HuH-7.5 (cell line): ENCODE results near the gene TK1.
A peak's percentile ranks its signal among the peaks of the same experiment; 100 is the strongest.
"Not testable (repeated sequence)": the region's sequence is repeated elsewhere in the genome, so short reads cannot be mapped to it uniquely, and the experiment has no call there.

ENCODE experiments used
- DNase-seq: peaks from one replicate; pipeline ENCODE4 v3.0.0; 2011; ENCODE audit warnings: low spot score

TK1 gene

GRCh38 chr17:78148286-78149016 lies 38.4 kb downstream of the TK1 start:
- no peak for DNase-seq

- no peak for DNase-seq
Observed at GRCh38 chr17:78147315-78147998, 39.4 kb downstream of the TK1 start.

- DNase-seq: no peak
Observed at GRCh38 chr17:78146881-78147280, 40.0 kb downstream of the TK1 start.

DNA sequence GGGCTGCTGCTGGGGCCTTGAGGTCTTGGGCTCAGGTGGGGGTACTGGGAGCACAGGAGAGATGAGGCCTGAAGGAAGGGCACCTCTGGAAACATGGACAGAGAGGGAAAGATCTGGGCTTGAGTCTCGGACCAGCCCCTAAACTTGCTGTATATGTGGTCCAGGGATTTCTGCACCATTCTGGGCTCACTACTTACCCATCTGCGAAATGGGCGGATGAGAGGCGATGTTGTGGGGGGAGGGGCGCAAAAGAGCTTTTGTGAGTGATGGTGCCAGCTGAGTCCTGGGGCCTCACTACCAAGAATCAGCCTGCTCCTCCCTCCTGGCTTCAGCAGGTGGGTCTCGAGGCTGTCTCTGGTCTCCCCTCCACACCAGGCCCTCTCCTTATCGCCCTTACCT lies 40.4 kb downstream of the TK1 start:
- DNase-seq: no peak

- no peak for DNase-seq
Observed at GRCh38 chr17:78144736-78145641, 41.9 kb downstream of the TK1 start.

- no peak for DNase-seq
Observed at GRCh38 chr17:78144147-78144719, 42.6 kb downstream of the TK1 start.

DNA sequence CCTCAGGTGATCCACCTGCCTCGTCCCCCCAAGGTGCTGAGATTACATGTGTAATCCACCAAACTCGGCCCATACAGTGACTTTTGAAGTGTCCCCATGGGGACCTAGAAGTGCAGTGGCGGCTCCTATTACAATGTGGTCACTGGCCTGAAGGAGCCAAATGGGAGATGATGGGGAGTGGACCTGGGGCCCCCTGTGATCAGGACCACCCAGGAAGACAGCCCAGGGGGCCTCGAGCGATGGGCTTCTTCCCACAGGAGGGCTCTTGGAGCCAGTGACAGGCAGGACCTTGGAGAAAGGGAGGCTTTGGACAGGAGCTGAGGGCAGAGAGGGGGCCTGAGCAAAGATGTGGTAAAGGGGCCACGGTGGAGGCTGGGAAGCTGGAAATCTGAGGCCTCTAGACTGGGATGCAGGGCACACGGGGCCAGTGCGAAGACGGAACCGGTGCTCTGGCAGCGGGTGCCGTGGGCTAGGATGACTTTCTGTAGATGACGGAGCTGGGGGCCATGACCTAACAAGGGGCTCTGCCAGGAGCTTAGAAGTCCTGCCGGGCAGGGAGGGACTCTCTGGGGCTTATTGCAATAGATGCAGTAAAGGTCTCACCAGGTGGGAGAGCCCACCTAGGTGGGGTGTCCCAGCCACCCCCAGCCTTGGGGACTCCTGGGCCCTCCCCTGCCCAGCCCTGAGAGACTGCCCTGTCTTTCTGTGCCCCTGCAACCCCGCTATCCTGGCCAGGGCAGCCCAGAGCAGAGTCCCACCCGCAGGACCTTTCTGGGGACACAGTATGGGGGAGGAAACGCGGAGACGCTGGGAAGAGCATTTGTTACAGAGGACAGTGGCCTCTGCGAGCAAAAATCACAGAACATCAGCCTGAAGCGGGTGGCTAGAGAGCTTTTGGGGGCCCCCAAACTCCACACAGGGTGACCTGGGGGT lies 43.4 kb downstream of the TK1 start:
- DNase-seq: no peak

DNA sequence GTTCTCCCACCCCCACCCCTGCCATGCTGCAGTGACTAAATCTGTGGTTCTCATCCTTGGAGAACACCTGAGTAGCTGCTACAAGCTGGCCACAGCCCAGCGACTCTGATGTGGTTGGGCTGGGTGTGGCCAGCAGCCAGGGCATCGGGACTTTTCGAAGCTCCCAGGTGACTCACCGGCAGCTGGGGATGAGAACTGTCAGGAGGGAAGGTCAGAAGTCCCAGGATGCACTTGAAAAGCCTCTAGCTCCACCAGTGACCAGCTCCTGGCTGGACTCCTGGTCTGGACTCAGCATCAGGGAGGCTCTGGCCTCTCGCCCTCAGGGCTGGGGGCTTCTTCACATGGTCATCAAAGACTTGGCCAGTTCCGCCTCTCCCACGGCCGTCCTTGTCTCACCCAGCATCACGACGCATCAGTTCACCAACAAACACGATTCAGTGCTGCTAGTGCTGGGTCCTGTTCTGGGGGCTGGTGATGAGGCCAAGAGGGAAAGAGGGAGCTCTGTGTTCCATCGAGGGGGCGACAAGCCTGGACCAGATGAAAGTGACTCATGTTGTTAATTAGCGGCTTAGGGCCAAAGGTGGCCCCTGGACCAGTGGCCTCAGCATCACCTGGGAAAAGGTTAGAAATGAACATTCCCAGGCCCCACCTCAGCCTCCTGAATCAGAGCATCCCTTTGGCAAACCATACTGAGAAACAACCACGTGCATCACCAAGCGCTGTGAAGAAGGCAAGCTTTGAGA lies 44.6 kb downstream of the TK1 start:
- DNase-seq: no peak

DNA sequence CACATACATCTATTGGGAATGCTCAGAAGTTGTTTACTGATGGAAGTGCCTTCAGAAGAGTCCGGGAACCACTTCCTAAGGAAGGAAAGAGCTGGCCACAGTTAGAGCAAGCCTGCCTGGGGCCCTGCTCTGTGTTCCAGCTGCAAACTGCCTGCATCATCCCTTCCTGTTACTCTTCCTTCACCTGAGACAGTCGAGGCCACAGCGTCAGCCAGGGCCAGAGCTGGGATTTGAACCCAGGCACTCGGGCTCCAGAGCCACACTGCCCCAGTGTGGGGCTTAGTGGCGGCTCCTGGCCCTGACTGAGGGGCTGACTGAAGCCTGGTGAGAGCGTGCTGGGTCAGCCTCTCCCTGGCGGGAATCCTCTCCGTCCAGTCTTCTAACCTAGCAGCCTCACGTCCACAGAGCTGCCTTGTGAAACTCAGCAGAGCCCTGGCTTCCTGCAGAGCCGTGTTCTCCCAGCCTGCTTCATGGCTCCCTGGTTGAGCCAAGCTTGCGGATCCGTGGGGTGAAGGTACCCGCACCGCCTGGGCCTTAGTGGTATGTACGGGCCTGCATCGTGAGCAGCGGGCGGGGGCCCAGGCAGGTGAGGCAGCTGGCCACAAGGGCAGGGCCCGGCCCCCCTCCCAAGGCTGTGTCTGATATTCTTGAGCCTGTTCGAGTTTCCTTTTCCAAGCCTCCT lies 45.3 kb downstream of the TK1 start:
- no peak for DNase-seq

- DNase-seq: peak; percentile 84
Observed at GRCh38 chr17:78140169-78141051, 46.4 kb downstream of the TK1 start.

DNA sequence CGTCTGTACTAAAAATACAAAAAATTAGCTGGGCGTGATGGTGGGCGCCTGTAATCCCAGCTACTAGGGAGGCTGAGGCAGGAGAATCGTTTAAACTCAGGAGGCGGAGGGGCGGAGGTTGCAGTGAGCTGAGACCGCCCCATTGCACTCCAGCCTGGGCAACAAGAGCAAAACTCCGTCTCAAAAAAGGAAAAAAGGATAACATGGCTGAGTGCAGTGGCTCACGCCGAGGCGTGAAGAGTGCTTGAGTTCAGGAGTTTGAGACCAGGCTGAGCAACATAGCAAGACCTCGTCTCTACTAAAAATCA lies 47.0 kb downstream of the TK1 start:
- not testable (repeated sequence) for DNase-seq

GRCh38 chr17:78138204-78139060 lies 48.4 kb downstream of the TK1 start:
- DNase-seq: no peak

DNA sequence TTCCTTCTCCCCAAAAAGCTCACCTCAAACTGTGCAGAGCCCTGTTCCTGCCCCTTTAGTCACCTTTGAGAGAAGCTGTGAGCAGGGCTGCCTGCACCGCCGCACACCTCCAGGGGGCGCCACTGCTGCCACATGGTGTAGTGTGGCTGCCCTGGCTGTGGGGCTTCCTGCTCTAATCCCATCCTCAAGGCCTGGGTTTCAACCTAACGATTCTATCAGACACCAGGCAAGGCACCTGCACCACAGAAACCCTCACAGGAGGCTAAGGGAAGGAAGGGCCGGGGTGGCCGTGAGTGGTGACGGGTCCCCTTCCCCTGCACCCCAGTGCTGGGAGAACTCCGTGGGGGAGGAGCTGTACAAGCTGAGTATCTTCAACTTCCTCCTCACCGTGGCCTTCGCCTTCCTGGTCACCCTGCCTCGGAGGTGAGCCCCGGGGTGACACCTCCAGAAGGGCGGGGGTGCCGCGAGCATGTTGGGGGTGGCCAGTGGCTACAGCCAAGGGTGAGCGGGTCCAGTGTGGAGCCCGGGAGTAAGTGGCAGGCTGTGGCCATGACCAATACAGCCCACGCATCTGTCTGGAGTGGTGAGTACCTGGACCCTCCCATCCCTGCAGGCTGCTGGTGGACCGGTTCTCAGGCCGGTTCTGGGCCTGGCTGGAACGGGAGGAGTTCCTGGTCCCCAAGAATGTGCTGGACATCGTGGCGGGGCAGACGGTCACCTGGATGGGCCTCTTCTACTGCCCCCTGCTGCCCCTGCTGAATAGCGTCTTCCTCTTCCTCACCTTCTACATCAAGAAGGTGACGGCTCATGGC lies 49.3 kb downstream of the TK1 start:
- no peak for DNase-seq

- DNase-seq: no peak
Observed at GRCh38 chr17:78135858-78136500, 50.9 kb downstream of the TK1 start.

- DNase-seq: no peak
Observed at GRCh38 chr17:78134899-78135385, 51.9 kb downstream of the TK1 start.
